GM18507 (cell line): ENCODE results near the gene WWTR1.

Experiments
- DNase-seq: peaks from one replicate; pipeline ENCODE4 v3.0.0; 2011; ENCODE audit warnings: low read depth; ENCODE audit not compliant: insufficient read length; ENCODE audit errors: extremely low spot score
- FAIRE-seq: peaks from 2 replicates; lab custom pipeline; 2011; peaks lifted over from hg19 to GRCh38; lab: Jason Lieb, UNC

The WWTR1 gene

GRCh38 chr3:149628957-149629670 lies 28.7 kb downstream of the WWTR1 start:
- DNase-seq: no peak
- no peak for FAIRE-seq

- FAIRE-seq (no peak), DNase-seq (no peak)
Observed at GRCh38 chr3:149626671-149627070, 31.2 kb downstream of the WWTR1 start.

- DNase-seq (no peak), FAIRE-seq (no peak)
Observed at GRCh38 chr3:149625795-149626194, 32.0 kb downstream of the WWTR1 start.

GRCh38 chr3:149623824-149624223 lies 34.0 kb downstream of the WWTR1 start:
- no peak for DNase-seq
- no peak for FAIRE-seq

- DNase-seq: no peak
- peak; percentile 56 for FAIRE-seq
Observed at GRCh38 chr3:149621218-149622005, 36.4 kb downstream of the WWTR1 start.

GRCh38 chr3:149620291-149621020 lies 37.4 kb downstream of the WWTR1 start:
- no peak for FAIRE-seq
- DNase-seq: no peak

GRCh38 chr3:149619136-149619535 lies 38.7 kb downstream of the WWTR1 start:
- DNase-seq (no peak), FAIRE-seq (no peak)

- DNase-seq (no peak), FAIRE-seq (no peak)
Observed at GRCh38 chr3:149618151-149619123, 39.4 kb downstream of the WWTR1 start.

GRCh38 chr3:149615731-149616221 lies 42.0 kb downstream of the WWTR1 start:
- FAIRE-seq (no peak), DNase-seq (no peak)

GRCh38 chr3:149613988-149614387 lies 43.8 kb downstream of the WWTR1 start:
- no peak for FAIRE-seq

GRCh38 chr3:149612456-149612855 lies 45.4 kb downstream of the WWTR1 start:
- no peak for DNase-seq
- no peak for FAIRE-seq

More at GRCh38 chr3:149613988-149614387, 43.8 kb downstream of the WWTR1 start:
- DNase-seq: no peak

- no peak for DNase-seq
- FAIRE-seq: no peak
Observed at GRCh38 chr3:149611149-149611548, 46.7 kb downstream of the WWTR1 start.

GRCh38 chr3:149610351-149611105 lies 47.3 kb downstream of the WWTR1 start:
- FAIRE-seq (peak; percentile 63), DNase-seq (no peak)

- DNase-seq: peak; percentile 22
Observed at GRCh38 chr3:149609595-149609994, 48.2 kb downstream of the WWTR1 start.

GRCh38 chr3:149608987-149609386 lies 48.8 kb downstream of the WWTR1 start:
- DNase-seq (no peak), FAIRE-seq (no peak)

More at GRCh38 chr3:149609595-149609994, 48.2 kb downstream of the WWTR1 start:
- FAIRE-seq: peak; percentile 77

GRCh38 chr3:149605902-149606301 lies 51.9 kb downstream of the WWTR1 start:
- DNase-seq (no peak), FAIRE-seq (no peak)

- DNase-seq: no peak
- FAIRE-seq: no peak
Observed at GRCh38 chr3:149604125-149604875, 53.5 kb downstream of the WWTR1 start.
